Limb (tissue), 2 donors: ENCODE data around the gene PRM3.

Source experiments
- DNase-seq, 2 donors: peaks; one replicate each; pipeline ENCODE4 v3.0.0-alpha.2; 2016; ENCODE audit errors: extremely low spot score in 2 of 2

PRM3 gene

GRCh38 chr16:11272921-11273720 is at the start of gene PRM3:
Gene PRM3, minus strand, starts transcription at chr16:11273629. Its CDS starts 34 bp downstream, at chr16:11273595.
- DNase-seq: no peak

- no peak for DNase-seq
Measured at GRCh38 chr16:11322823-11323222, 49.4 kb upstream of the PRM3 start.

GRCh38 chr16:11321662-11322061 is 48.2 kb upstream of the PRM3 start:
- DNase-seq: no peak

GRCh38 chr16:11320170-11320569 is 46.7 kb upstream of the PRM3 start:
- DNase-seq: no peak

- no peak for DNase-seq
Measured at GRCh38 chr16:11319529-11320146, 46.2 kb upstream of the PRM3 start.

- DNase-seq: no peak
Measured at GRCh38 chr16:11318817-11319216, 45.4 kb upstream of the PRM3 start.

GRCh38 chr16:11316331-11317015 is 43.0 kb upstream of the PRM3 start:
- DNase-seq: no peak

GRCh38 chr16:11315510-11315909 is 42.1 kb upstream of the PRM3 start:
- peak; percentile 48 to 70 for DNase-seq

GRCh38 chr16:11314309-11314894 is 41.0 kb upstream of the PRM3 start:
- DNase-seq: no peak

- no peak for DNase-seq
Measured at GRCh38 chr16:11313493-11314308, 40.3 kb upstream of the PRM3 start.

- no peak for DNase-seq
Measured at GRCh38 chr16:11312718-11313492, 39.5 kb upstream of the PRM3 start.

- DNase-seq: no peak
Measured at GRCh38 chr16:11310997-11311561, 37.6 kb upstream of the PRM3 start.

GRCh38 chr16:11310634-11310977 is 37.2 kb upstream of the PRM3 start:
- DNase-seq: no peak

- no peak for DNase-seq
Measured at GRCh38 chr16:11309895-11310633, 36.6 kb upstream of the PRM3 start.

- DNase-seq: no peak
Measured at GRCh38 chr16:11308493-11309283, 35.3 kb upstream of the PRM3 start.

GRCh38 chr16:11307639-11308492 is 34.4 kb upstream of the PRM3 start:
- DNase-seq: no peak

GRCh38 chr16:11306997-11307638 is 33.7 kb upstream of the PRM3 start:
- DNase-seq: no peak
